Tibial nerve (tissue), 4 donors: Measurements from ENCODE around the gene RANBP2. TPM values are rescaled to one million over a fixed set of nuclear protein-coding genes. Genes with fewer than 3 reads are reported as not detected.
"Not testable (repeated sequence)": the region's sequence is repeated elsewhere in the genome, so short reads cannot be mapped to it uniquely, and the experiment has no call there.

Experiments
- DNase-seq, 2 donors: peaks; one replicate each; pipeline ENCODE4 v3.0.0-alpha.2; 2019; ENCODE audit warnings: low spot score in 2 of 2
- H3K27ac ChIP-seq, 4 donors: fragments of 200-600 bp; sonication (generic) in 3 of 4; one replicate each; pipeline ENCODE4 v1.5.1; 2017 to 2019; ENCODE audit warnings: mild to moderate bottlenecking in 1 of 4
- H3K27me3 ChIP-seq, 2 donors: fragments of 200-600 bp; sonication (generic) in 1 of 2; one replicate each; pipeline versions ENCODE4 v1.5.1 to v1.6.0; 2017 to 2019
- H3K36me3 ChIP-seq, 3 donors: fragments of 200-600 bp; sonication (generic); one replicate each; pipeline ENCODE4 v1.5.1; 2018 to 2019
- H3K4me1 ChIP-seq, 4 donors: fragments of 200-600 bp; sonication (generic) in 3 of 4; one replicate each; pipeline ENCODE4 v1.5.1; 2017 to 2019
- H3K4me3 ChIP-seq, 4 donors: fragments of 200-600 bp; sonication (generic) in 3 of 4; one replicate each; pipeline ENCODE4 v1.5.1; 2017 to 2019; ENCODE audit warnings: mild to moderate bottlenecking in 1 of 4, moderate library complexity in 1 of 4
- H3K9me3 ChIP-seq, 4 donors: fragments of 200-600 bp; sonication (generic) in 3 of 4; one replicate each; pipeline ENCODE4 v1.5.1; 2017 to 2019
- CTCF ChIP-seq, 5 experiments: fragments of 200-600 bp in 3 of 5; fragments of 450-650 bp in 2 of 5; sonication (generic) in 3 of 5; IDR thresholded peaks; one replicate each; pipeline ENCODE4 v1.5.1; 2016 to 2019; ENCODE audit warnings: antibody characterized with exemption in 5 of 5, mild to moderate bottlenecking in 3 of 5, moderate library complexity in 2 of 5
- EP300 ChIP-seq, 2 donors: sonication (generic); formaldehyde crosslinking; IDR thresholded peaks; one replicate each; pipeline ENCODE4 v1.6.1; 2017; ENCODE audit warnings: antibody characterized with exemption in 2 of 2, mild to moderate bottlenecking in 1 of 2
- POLR2A ChIP-seq, 2 donors: fragments of 450-650 bp; IDR thresholded peaks; one replicate each; pipeline ENCODE4 v1.6.1; 2017; ENCODE audit warnings: antibody characterized with exemption in 2 of 2, mild to moderate bottlenecking in 2 of 2, moderate library complexity in 2 of 2
- WGBS, 2 donors: methylation state at CpG; one replicate each; pipeline ENCODE4 v1.1.5; 2018; 5-methylcytosine and 5-hydroxymethylcytosine counted together
- total RNA-seq, 4 donors: library from RNA; depleted of rRNA; stranded (reverse); fragments of >200 nt; gene quantifications; one replicate each; pipeline ENCODE4 v1.1.0, GENCODE V29; 2016

RANBP2 gene
- 10 to 100 TPM; 47.4 to 72.8 (median 61.5) TPM for total RNA-seq

GRCh38 chr2:108719149-108720044 is at the start of gene RANBP2:
TSS of gene RANBP2 (plus strand) at chr2:108719482. CDS start at chr2:108719607, 125 bp downstream.
- TF ChIP-seq EP300 (IDR thresholded peaks at IDR 0.05) = peak; percentile 89 to 99
- peak in 2 of 5 experiments; percentile 18 to 30 for TF ChIP-seq CTCF (IDR thresholded peaks at IDR 0.05)
- TF ChIP-seq POLR2A (IDR thresholded peaks at IDR 0.05) = peak; percentile 92 to 94
- Histone ChIP-seq H3K27me3 (no peaks in the 10 kb centered on the region), H3K36me3 (no peaks in the 10 kb centered on the region), H3K4me1 (peaks cover 0 to 24% (median 6%) of the 10 kb centered on the region in 4 donors), H3K27ac (peak within 1 kb of the TSS; percentile 89 to 99 (median 96)), H3K4me3 (peak within 1 kb of the TSS; percentile 60 to 97 (median 92)), H3K9me3 (no peaks in the 10 kb centered on the region)
- WGBS, 2 donors = 0 to 1% methylated on average over 12 to 37 of the region's 97 CpGs
- peak; percentile 84 to 85 for DNase-seq

DNA sequence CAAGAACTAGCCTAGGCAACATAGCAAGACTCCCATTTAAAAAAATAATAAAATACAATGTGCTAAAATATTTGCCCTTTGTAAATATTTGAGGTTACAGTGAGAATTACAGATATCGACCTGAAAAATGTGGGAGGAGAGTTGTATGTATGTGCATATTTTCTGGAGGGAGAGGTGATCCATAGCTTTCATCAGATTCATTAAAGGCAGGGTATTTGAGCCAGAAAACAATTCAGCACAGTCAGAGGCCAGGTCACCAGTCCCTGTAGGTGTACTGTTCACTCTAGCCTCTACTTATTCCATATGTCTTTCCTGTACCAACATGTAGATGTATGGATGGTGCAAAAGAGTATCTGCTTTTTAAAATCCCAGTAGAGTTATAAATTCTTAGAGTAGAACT is 49.0 kb upstream of the RANBP2 start:
- H3K27ac ChIP-seq, H3K27me3 ChIP-seq, H3K4me3 ChIP-seq, H3K4me1 ChIP-seq, DNase-seq, H3K9me3 ChIP-seq: not testable (repeated sequence)
- WGBS, 2 donors = 64 to 100% methylated on average over 1 of the region's 1 CpG
- H3K36me3 ChIP-seq = peaks cover 0 to 14% (median 0%) of the 10 kb centered on the region in 3 donors

- not testable (repeated sequence) for DNase-seq, H3K4me3 ChIP-seq
- 61 to 83% methylated on average over 1 to 2 of the region's 6 CpGs for WGBS, 2 donors
These were observed 47.0 kb upstream of the RANBP2 start for GRCh38 chr2:108672200-108672805.

GRCh38 chr2:108676522-108676921 is 42.8 kb upstream of the RANBP2 start:
- not testable (repeated sequence) for H3K4me3 ChIP-seq, H3K27me3 ChIP-seq, H3K4me1 ChIP-seq, DNase-seq, H3K27ac ChIP-seq, H3K9me3 ChIP-seq
- H3K36me3 ChIP-seq = peaks cover 0 to 15% (median 0%) of the 10 kb centered on the region in 3 donors
- 100% methylated on average over 1 of the region's 1 CpG; no CpG with 5 or more reads in 1 of the 2 donors for WGBS, 2 donors

More at GRCh38 chr2:108672200-108672805, 47.0 kb upstream of the RANBP2 start:
- H3K36me3 ChIP-seq = peaks cover 0 to 14% (median 0%) of the 10 kb centered on the region in 3 donors
- not testable (repeated sequence) for H3K27me3 ChIP-seq, H3K27ac ChIP-seq, H3K4me1 ChIP-seq, H3K9me3 ChIP-seq

GRCh38 chr2:108677239-108677744 is 42.0 kb upstream of the RANBP2 start:
- H3K27me3 ChIP-seq, H3K9me3 ChIP-seq, DNase-seq, H3K4me3 ChIP-seq, H3K27ac ChIP-seq, H3K4me1 ChIP-seq: not testable (repeated sequence)
- WGBS, 2 donors = 74 to 81% methylated on average over 4 of the region's 4 CpGs
- H3K36me3 ChIP-seq = peaks cover 0 to 23% (median 0%) of the 10 kb centered on the region in 3 donors

GRCh38 chr2:108678198-108678651 is 41.1 kb upstream of the RANBP2 start:
- not testable (repeated sequence) for H3K4me3 ChIP-seq, H3K27me3 ChIP-seq, H3K9me3 ChIP-seq, DNase-seq, H3K4me1 ChIP-seq, H3K27ac ChIP-seq
- TF ChIP-seq EP300 (IDR thresholded peaks at IDR 0.05) = peak in 1 of 2 donors; percentile 65
- 51 to 57% methylated on average over 4 of the region's 4 CpGs for WGBS, 2 donors
- peaks cover 0 to 22% (median 0%) of the 10 kb centered on the region in 3 donors for H3K36me3 ChIP-seq

- H3K27ac ChIP-seq, H3K9me3 ChIP-seq, DNase-seq, H3K27me3 ChIP-seq, H3K4me1 ChIP-seq, H3K4me3 ChIP-seq: not testable (repeated sequence)
- WGBS, 2 donors = 40 to 69% methylated on average over 2 of the region's 2 CpGs
- peaks cover 0 to 25% (median 0%) of the 10 kb centered on the region in 3 donors for H3K36me3 ChIP-seq
These were observed 38.5 kb upstream of the RANBP2 start for GRCh38 chr2:108680805-108681204.

GRCh38 chr2:108688818-108689756 is 30.2 kb upstream of the RANBP2 start:
- H3K27me3 ChIP-seq, H3K27ac ChIP-seq, H3K9me3 ChIP-seq, DNase-seq, H3K4me3 ChIP-seq, H3K4me1 ChIP-seq: not testable (repeated sequence)
- H3K36me3 ChIP-seq = peaks cover 0 to 21% (median 0%) of the 10 kb centered on the region in 3 donors
- WGBS, 2 donors = 84 to 93% methylated on average over 6 to 10 of the region's 15 CpGs

DNA sequence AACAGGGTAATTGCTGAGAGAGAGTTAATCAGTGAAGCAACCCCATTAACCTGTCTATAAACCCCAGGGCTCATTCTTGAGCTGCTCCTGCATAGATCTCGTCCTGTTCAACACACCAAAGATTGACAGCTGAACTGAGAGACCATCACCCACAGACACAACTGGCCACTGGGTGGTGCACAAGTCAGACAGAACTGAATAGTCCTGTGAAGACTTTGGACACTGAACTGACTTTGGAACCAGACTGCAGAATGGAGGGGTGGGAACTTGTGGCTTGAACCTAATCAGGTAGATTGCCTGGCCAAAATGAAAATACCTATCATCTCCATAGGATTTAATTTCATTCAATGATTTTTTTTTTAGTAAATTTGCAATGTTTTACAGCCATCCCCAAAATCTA is 29.3 kb upstream of the RANBP2 start:
- H3K27ac ChIP-seq, DNase-seq, H3K9me3 ChIP-seq, H3K27me3 ChIP-seq, H3K4me3 ChIP-seq, H3K4me1 ChIP-seq: not testable (repeated sequence)
- WGBS, 2 donors = no CpG with 5 or more reads among the region's 1 CpG
- H3K36me3 ChIP-seq = peaks cover 0 to 12% (median 0%) of the 10 kb centered on the region in 3 donors
